SK-N-MC (cell line): Measurements from ENCODE around the gene CDKN1A.

Experiments
- EZH2 ChIP-seq: fragments of 200-600 bp; sonication (generic); IDR thresholded peaks from one replicate; pipeline ENCODE4 v1.6.1; 2017; ENCODE audit warnings: antibody characterized with exemption
- FOXP2 ChIP-seq: optimal IDR thresholded peaks from 2 replicates; pipeline ENCODE3; 2011; ENCODE audit warnings: mild to moderate bottlenecking, moderate library complexity; ENCODE audit not compliant: insufficient read depth; ENCODE audit errors: extremely low read length, control extremely low read depth
- POLR2AphosphoS5 ChIP-seq: IDR thresholded peaks from 2 replicates; pipeline ENCODE4 v1.6.1; 2012; ENCODE audit warnings: mild to moderate bottlenecking, low read depth, low read length, borderline replicate concordance

DNA sequence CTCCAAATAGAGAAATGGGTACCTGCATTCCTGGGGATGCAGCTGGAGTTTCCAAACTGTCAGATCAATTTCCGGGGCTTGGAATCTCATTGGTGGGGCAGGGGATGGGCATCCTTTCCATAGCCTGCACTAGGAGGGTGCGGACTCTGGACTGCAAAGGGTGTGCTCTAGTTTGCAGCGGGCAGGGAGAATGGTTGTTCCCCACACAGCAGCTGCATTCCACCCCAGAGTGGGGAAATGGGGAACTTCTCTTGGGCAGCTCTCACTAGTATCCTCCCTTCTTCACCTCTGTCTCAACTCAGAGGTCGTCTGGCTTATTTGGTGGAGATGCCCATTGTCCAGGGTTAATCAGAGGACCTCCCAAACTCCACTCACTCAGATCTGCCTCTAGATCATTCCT is 34.5 kb upstream of the CDKN1A start:
- no peak for TF ChIP-seq POLR2AphosphoS5
- TF ChIP-seq EZH2 = no peak
- TF ChIP-seq FOXP2 = no peak
